Measurements from ENCODE around the gene CTRL. TPM values are rescaled to one million over a fixed set of nuclear protein-coding genes. Genes with fewer than 3 reads are reported as not detected.
A peak's percentile ranks its signal among the peaks of the same experiment; 100 is the strongest.

CTRL gene
- total RNA-seq, 6 experiments from 2014 or later = 0.12 to 0.49 (median 0.44) TPM; not detected in 3

- Histone ChIP-seq H3K27me3 (no peaks in the 10 kb centered on the region), H3K27ac (peak overlapping the region; percentile 51 to 77 (median 69)), H3K9me3 (no peaks in the 10 kb centered on the region), H3K4me1 (peaks cover 0 to 20% (median 12%) of the 10 kb centered on the region in 4 donors), H3K36me3 (peaks cover 0 to 20% (median 14%) of the 10 kb centered on the region in 4 donors), H3K4me3 (no peak overlapping the region)
- intact Hi-C loops (cut with DNase I) = no loop called here
- DNase-seq = peak; percentile 73 to 79 (median 79)
- peak; percentile 92 to 94 (median 92) for ATAC-seq
- TF ChIP-seq, protein P1, sequence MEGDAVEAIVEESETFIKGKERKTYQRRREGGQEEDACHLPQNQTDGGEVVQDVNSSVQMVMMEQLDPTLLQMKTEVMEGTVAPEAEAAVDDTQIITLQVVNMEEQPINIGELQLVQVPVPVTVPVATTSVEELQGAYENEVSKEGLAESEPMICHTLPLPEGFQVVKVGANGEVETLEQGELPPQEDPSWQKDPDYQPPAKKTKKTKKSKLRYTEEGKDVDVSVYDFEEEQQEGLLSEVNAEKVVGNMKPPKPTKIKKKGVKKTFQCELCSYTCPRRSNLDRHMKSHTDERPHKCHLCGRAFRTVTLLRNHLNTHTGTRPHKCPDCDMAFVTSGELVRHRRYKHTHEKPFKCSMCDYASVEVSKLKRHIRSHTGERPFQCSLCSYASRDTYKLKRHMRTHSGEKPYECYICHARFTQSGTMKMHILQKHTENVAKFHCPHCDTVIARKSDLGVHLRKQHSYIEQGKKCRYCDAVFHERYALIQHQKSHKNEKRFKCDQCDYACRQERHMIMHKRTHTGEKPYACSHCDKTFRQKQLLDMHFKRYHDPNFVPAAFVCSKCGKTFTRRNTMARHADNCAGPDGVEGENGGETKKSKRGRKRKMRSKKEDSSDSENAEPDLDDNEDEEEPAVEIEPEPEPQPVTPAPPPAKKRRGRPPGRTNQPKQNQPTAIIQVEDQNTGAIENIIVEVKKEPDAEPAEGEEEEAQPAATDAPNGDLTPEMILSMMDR (IDR thresholded peaks at IDR 0.05) = no peak
- TF ChIP-seq POLR2A (IDR thresholded peaks at IDR 0.05) = no peak
- WGBS (ENCODE audit: insufficient coverage, low coverage, low lambda C conversion rate, missing lambda C conversion rate) = 17% methylated on average over 1 of the region's 10 CpGs
Observed at GRCh38 chr16:67954421-67955196, 22.9 kb upstream of the CTRL start.

DNA sequence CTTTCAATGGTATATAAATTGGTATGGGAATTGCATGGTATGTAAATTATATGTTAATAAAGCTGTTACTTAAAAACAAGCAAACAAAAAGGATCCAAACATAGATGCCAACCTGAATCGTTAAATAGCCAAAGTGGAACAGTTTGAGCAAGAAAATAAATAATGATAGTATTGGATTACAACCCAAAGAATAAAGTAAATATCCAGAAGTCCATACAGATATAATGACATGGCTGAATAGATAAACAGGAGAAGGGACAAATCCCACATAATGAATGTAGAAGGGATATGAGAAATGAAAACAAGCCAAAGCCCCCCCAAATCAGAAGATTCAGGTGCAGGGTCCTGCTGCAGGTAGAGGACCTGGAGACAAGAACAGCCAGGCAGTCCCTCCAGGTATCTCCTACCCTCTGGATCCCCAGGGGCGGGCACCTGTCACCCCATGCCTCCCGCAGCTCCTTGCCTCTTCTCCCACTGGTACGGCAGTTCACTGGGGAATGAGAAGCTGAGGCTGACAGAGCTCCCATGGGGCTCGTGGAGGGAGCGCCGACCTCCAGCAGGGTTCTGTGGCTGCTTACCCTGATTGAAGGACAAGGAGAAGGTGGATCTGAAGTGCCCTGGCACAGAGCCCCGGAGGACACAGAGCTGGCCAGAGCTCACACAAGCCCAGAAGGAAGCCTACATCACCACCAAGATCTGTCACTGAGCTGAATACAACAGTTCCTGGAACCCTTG, 22.1 kb upstream of the CTRL start:
- H3K4me1 ChIP-seq = peaks cover 0 to 20% (median 12%) of the 10 kb centered on the region in 4 donors
- no peaks in the 10 kb centered on the region for H3K27me3 ChIP-seq
- ATAC-seq (peak; percentile 6 to 55 (median 46)), DNase-seq (no peak)
- no peaks in the 10 kb centered on the region for H3K9me3 ChIP-seq
- H3K4me3 ChIP-seq = no peak overlapping the region
- peaks cover 0 to 25% (median 14%) of the 10 kb centered on the region in 4 donors for H3K36me3 ChIP-seq
- H3K27ac ChIP-seq = peak overlapping the region; percentile 51 to 77 (median 69)
- WGBS (ENCODE audit: insufficient coverage, low coverage, low lambda C conversion rate, missing lambda C conversion rate) = 13% methylated on average over 2 of the region's 8 CpGs
- intact Hi-C loops (cut with DNase I) = no loop called here
- TF ChIP-seq, protein P1 (IDR thresholded peaks at IDR 0.05) = no peak
- no peak for TF ChIP-seq POLR2A (IDR thresholded peaks at IDR 0.05)

GRCh38 chr16:67951485-67951884, 19.8 kb upstream of the CTRL start:
- DNase-seq (peak in 1 of 3 donors; percentile 27), ATAC-seq (no peak)
- Histone ChIP-seq H3K4me3 (no peak overlapping the region), H3K4me1 (peaks cover 0 to 20% (median 12%) of the 10 kb centered on the region in 4 donors), H3K9me3 (no peaks in the 10 kb centered on the region), H3K27me3 (no peaks in the 10 kb centered on the region), H3K27ac (no peak overlapping the region), H3K36me3 (peaks cover 0 to 40% (median 17%) of the 10 kb centered on the region in 4 donors)
- no peak for TF ChIP-seq POLR2A (IDR thresholded peaks at IDR 0.05)
- TF ChIP-seq, protein P1 (IDR thresholded peaks at IDR 0.05) = no peak
- intact Hi-C loops (cut with DNase I) = no loop called here
- WGBS (ENCODE audit: insufficient coverage, low coverage, low lambda C conversion rate, missing lambda C conversion rate) = no CpG with 5 or more reads among the region's 12 CpGs

- ATAC-seq (no peak), DNase-seq (no peak)
- no peak overlapping the region for H3K4me3 ChIP-seq
- TF ChIP-seq POLR2A (IDR thresholded peaks at IDR 0.05) = no peak
- TF ChIP-seq, protein P1 (IDR thresholded peaks at IDR 0.05) = no peak
- H3K4me1 ChIP-seq = peaks cover 0 to 20% (median 12%) of the 10 kb centered on the region in 4 donors
- intact Hi-C loops (cut with DNase I) = no loop called here
- no peaks in the 10 kb centered on the region for H3K9me3 ChIP-seq
- peaks cover 0 to 43% (median 18%) of the 10 kb centered on the region in 4 donors for H3K36me3 ChIP-seq
- no peaks in the 10 kb centered on the region for H3K27me3 ChIP-seq
- WGBS (ENCODE audit: insufficient coverage, low coverage, low lambda C conversion rate, missing lambda C conversion rate) = 73% methylated on average over 2 of the region's 16 CpGs
- no peak overlapping the region for H3K27ac ChIP-seq
Observed at GRCh38 chr16:67950335-67950843, 18.7 kb upstream of the CTRL start.
